GM23338 (cell line): ENCODE measurements around the gene COX8A. TPM values are rescaled to one million over a fixed set of nuclear protein-coding genes. Genes with fewer than 3 reads are reported as not detected.

Experiments
- ATAC-seq: fragments of 200-7000 bp; cut with Tn5 transposase; 3 replicates; pipeline ENCODE4 v1.9.1; 2020
- DNase-seq: peaks from one replicate; pipeline ENCODE4 v3.0.0-alpha.2; 2015; ENCODE audit warnings: low spot score
- H2AFZ ChIP-seq: fragments of 200-600 bp; sonication (generic); 2 replicates; pipeline ENCODE4 v1.8.0; 2016; ENCODE audit warnings: antibody characterized with exemption, mild to moderate bottlenecking, moderate library complexity
- H3F3A ChIP-seq: fragments of 200-600 bp; sonication (generic); replicated peaks from 2 replicates; pipeline ENCODE4 v1.8.0; 2017; ENCODE audit warnings: antibody characterized with exemption, mixed run types, low read depth
- H3K27ac ChIP-seq: fragments of 200-600 bp; sonication (generic); 2 replicates; pipeline ENCODE4 v1.6.1; 2016; ENCODE audit warnings: low read depth
- H3K27me3 ChIP-seq: fragments of 200-600 bp; sonication (generic); 2 replicates; pipeline ENCODE4 v1.8.0; 2016; ENCODE audit warnings: mild to moderate bottlenecking, mixed run types, moderate library complexity; ENCODE audit not compliant: insufficient read depth
- H3K36me3 ChIP-seq: fragments of 200-600 bp; sonication (generic); 2 replicates; pipeline ENCODE4 v1.8.0; 2016; ENCODE audit warnings: mild to moderate bottlenecking; ENCODE audit not compliant: insufficient read depth
- H3K4me1 ChIP-seq: fragments of 200-600 bp; sonication (generic); 2 replicates; pipeline ENCODE4 v1.8.0; 2016; ENCODE audit warnings: mild to moderate bottlenecking, moderate library complexity; ENCODE audit not compliant: insufficient read depth
- H3K4me2 ChIP-seq: fragments of 200-600 bp; sonication (generic); 2 replicates; pipeline ENCODE4 v1.7.1; 2017; ENCODE audit warnings: mixed run types
- H3K4me3 ChIP-seq: fragments of 200-600 bp; sonication (generic); 2 replicates; pipeline ENCODE4 v1.6.1; 2016; ENCODE audit warnings: mixed run types
- H3K79me2 ChIP-seq: fragments of 200-600 bp; sonication (generic); replicated peaks from 2 replicates; pipeline ENCODE4 v1.8.0; 2017; ENCODE audit warnings: mild to moderate bottlenecking; ENCODE audit not compliant: insufficient read depth
- H3K9me2 ChIP-seq: fragments of 200-600 bp; sonication (generic); 2 replicates; pipeline ENCODE4 v1.8.0; 2017; ENCODE audit not compliant: insufficient read depth
- H4K20me1 ChIP-seq: fragments of 200-600 bp; sonication (generic); replicated peaks from 2 replicates; pipeline ENCODE4 v1.8.0; 2017; ENCODE audit warnings: mild to moderate bottlenecking; ENCODE audit not compliant: insufficient read depth
- H3K27ac Mint-ChIP-seq: 2 replicates; pipeline ENCODE4 v1.8.0; 2020; ENCODE audit warnings: inconsistent platforms, mild to moderate bottlenecking, moderate library complexity, mixed read lengths
- H3K27me3 Mint-ChIP-seq: 3 replicates; pipeline ENCODE4 v1.8.0; 2022; ENCODE audit warnings: low read depth, mild to moderate bottlenecking, moderate library complexity, mixed read lengths, inconsistent platforms; ENCODE audit not compliant: insufficient read depth, poor library complexity
- H3K36me3 Mint-ChIP-seq: 3 replicates; pipeline ENCODE4 v1.8.0; 2021; ENCODE audit warnings: low read depth, mild to moderate bottlenecking, inconsistent platforms, moderate library complexity, mixed read lengths
- H3K4me1 Mint-ChIP-seq: 3 replicates; pipeline ENCODE4 v1.8.0; 2020; ENCODE audit warnings: mild to moderate bottlenecking, inconsistent platforms, mixed read lengths
- H3K4me3 Mint-ChIP-seq: 3 replicates; pipeline ENCODE4 v1.8.0; 2021; ENCODE audit warnings: moderate library complexity, mild to moderate bottlenecking, inconsistent platforms, mixed read lengths
- H3K9me3 Mint-ChIP-seq: 3 replicates; pipeline ENCODE4 v1.8.0; 2020; ENCODE audit warnings: moderate library complexity, mild to moderate bottlenecking, inconsistent platforms, mixed read lengths
- EZH2 ChIP-seq: fragments of 200-600 bp; sonication (generic); IDR thresholded peaks from one replicate; pipeline ENCODE4 v1.8.0; 2017; ENCODE audit warnings: antibody characterized with exemption, mild to moderate bottlenecking, low read depth; ENCODE audit not compliant: unreplicated experiment
- EZH2phosphoT487 ChIP-seq: fragments of 200-600 bp; sonication (generic); IDR thresholded peaks from one replicate; pipeline ENCODE4 v1.8.1; 2018; ENCODE audit warnings: antibody characterized with exemption; ENCODE audit not compliant: unreplicated experiment
- JUNB ChIP-seq: IDR thresholded peaks from one replicate; pipeline ENCODE4 v1.6.1; 2016; ENCODE audit warnings: antibody characterized with exemption; ENCODE audit not compliant: unreplicated experiment
- NANOG ChIP-seq: IDR thresholded peaks from 2 replicates; pipeline ENCODE4 v1.6.1; 2016; ENCODE audit warnings: antibody characterized with exemption, borderline replicate concordance
- STAT1 ChIP-seq: IDR thresholded peaks from one replicate; pipeline ENCODE4 v1.6.1; 2016; ENCODE audit warnings: antibody characterized with exemption; ENCODE audit not compliant: unreplicated experiment
- polyA plus RNA-seq: library from polyadenylated mRNA; unstranded; fragments of >200 nt; fragmentation: Nextera tagmentation; extraction: Ambion mirVana; gene quantifications from 2 replicates; pipeline ENCODE4 v1.2.1, GENCODE V29; 2016
- total RNA-seq: library from RNA; depleted of rRNA; stranded (reverse); fragments of >200 nt; shearing (Covaris generic); gene quantifications from 2 replicates; pipeline ENCODE4 v1.2.3, GENCODE V29; 2014
- TF ChIP-seq, protein P1 (sequence below): IDR thresholded peaks from one replicate; pipeline ENCODE4 v1.6.1; 2018; ENCODE audit warnings: antibody characterized with exemption; ENCODE audit not compliant: unreplicated experiment
- TF ChIP-seq, protein P2 (sequence below): fragments of 250-450 bp; sonication (Bioruptor Pico); IDR thresholded peaks from 2 replicates; pipeline ENCODE4 v1.5.0; 2020; ENCODE audit warnings: mild to moderate bottlenecking, moderate library complexity

The COX8A gene
- total and polyA plus RNA-seq, 2 experiments from 2014 or later, result 427 to 483 TPM

GRCh38 chr11:63997801-63998337, 23.4 kb downstream of the COX8A start:
- Mint-ChIP-seq H3K4me1 (peaks cover 15% of the 10 kb centered on the region), H3K4me3 (peak overlapping the region; percentile 62), H3K36me3 (peaks cover 49% of the 10 kb centered on the region), H3K27ac (no peak overlapping the region), H3K9me3 (no peaks in the 10 kb centered on the region; the same call in 2 of the 3 replicates), H3K27me3 (peaks cover 13% of the 10 kb centered on the region)
- peaks cover 28% of the 10 kb centered on the region for H3K27me3 ChIP-seq
- ATAC-seq (no peak), DNase-seq (no peak)
- H4K20me1 ChIP-seq, result peaks cover 13% of the 10 kb centered on the region
- no peak overlapping the region for H2AFZ ChIP-seq
- TF ChIP-seq, protein P1, sequence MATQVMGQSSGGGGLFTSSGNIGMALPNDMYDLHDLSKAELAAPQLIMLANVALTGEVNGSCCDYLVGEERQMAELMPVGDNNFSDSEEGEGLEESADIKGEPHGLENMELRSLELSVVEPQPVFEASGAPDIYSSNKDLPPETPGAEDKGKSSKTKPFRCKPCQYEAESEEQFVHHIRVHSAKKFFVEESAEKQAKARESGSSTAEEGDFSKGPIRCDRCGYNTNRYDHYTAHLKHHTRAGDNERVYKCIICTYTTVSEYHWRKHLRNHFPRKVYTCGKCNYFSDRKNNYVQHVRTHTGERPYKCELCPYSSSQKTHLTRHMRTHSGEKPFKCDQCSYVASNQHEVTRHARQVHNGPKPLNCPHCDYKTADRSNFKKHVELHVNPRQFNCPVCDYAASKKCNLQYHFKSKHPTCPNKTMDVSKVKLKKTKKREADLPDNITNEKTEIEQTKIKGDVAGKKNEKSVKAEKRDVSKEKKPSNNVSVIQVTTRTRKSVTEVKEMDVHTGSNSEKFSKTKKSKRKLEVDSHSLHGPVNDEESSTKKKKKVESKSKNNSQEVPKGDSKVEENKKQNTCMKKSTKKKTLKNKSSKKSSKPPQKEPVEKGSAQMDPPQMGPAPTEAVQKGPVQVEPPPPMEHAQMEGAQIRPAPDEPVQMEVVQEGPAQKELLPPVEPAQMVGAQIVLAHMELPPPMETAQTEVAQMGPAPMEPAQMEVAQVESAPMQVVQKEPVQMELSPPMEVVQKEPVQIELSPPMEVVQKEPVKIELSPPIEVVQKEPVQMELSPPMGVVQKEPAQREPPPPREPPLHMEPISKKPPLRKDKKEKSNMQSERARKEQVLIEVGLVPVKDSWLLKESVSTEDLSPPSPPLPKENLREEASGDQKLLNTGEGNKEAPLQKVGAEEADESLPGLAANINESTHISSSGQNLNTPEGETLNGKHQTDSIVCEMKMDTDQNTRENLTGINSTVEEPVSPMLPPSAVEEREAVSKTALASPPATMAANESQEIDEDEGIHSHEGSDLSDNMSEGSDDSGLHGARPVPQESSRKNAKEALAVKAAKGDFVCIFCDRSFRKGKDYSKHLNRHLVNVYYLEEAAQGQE, result no peak
- TF ChIP-seq, protein P2, sequence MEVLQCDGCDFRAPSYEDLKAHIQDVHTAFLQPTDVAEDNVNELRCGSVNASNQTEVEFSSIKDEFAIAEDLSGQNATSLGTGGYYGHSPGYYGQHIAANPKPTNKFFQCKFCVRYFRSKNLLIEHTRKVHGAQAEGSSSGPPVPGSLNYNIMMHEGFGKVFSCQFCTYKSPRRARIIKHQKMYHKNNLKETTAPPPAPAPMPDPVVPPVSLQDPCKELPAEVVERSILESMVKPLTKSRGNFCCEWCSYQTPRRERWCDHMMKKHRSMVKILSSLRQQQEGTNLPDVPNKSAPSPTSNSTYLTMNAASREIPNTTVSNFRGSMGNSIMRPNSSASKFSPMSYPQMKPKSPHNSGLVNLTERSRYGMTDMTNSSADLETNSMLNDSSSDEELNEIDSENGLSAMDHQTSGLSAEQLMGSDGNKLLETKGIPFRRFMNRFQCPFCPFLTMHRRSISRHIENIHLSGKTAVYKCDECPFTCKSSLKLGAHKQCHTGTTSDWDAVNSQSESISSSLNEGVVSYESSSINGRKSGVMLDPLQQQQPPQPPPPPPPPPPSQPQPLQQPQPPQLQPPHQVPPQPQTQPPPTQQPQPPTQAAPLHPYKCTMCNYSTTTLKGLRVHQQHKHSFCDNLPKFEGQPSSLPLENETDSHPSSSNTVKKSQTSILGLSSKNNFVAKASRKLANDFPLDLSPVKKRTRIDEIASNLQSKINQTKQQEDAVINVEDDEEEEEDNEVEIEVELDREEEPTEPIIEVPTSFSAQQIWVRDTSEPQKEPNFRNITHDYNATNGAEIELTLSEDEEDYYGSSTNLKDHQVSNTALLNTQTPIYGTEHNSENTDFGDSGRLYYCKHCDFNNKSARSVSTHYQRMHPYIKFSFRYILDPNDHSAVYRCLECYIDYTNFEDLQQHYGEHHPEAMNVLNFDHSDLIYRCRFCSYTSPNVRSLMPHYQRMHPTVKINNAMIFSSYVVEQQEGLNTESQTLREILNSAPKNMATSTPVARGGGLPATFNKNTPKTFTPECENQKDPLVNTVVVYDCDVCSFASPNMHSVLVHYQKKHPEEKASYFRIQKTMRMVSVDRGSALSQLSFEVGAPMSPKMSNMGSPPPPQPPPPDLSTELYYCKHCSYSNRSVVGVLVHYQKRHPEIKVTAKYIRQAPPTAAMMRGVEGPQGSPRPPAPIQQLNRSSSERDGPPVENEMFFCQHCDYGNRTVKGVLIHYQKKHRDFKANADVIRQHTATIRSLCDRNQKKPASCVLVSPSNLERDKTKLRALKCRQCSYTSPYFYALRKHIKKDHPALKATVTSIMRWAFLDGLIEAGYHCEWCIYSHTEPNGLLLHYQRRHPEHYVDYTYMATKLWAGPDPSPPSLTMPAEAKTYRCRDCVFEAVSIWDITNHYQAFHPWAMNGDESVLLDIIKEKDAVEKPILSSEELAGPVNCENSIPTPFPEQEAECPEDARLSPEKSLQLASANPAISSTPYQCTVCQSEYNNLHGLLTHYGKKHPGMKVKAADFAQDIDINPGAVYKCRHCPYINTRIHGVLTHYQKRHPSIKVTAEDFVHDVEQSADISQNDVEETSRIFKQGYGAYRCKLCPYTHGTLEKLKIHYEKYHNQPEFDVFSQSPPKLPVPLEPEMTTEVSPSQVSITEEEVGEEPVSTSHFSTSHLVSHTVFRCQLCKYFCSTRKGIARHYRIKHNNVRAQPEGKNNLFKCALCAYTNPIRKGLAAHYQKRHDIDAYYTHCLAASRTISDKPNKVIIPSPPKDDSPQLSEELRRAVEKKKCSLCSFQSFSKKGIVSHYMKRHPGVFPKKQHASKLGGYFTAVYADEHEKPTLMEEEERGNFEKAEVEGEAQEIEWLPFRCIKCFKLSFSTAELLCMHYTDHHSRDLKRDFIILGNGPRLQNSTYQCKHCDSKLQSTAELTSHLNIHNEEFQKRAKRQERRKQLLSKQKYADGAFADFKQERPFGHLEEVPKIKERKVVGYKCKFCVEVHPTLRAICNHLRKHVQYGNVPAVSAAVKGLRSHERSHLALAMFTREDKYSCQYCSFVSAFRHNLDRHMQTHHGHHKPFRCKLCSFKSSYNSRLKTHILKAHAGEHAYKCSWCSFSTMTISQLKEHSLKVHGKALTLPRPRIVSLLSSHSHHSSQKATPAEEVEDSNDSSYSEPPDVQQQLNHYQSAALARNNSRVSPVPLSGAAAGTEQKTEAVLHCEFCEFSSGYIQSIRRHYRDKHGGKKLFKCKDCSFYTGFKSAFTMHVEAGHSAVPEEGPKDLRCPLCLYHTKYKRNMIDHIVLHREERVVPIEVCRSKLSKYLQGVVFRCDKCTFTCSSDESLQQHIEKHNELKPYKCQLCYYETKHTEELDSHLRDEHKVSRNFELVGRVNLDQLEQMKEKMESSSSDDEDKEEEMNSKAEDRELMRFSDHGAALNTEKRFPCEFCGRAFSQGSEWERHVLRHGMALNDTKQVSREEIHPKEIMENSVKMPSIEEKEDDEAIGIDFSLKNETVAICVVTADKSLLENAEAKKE (CRISPR knock-in tag), result no peak
- no peak for TF ChIP-seq JUNB
- TF ChIP-seq NANOG, result no peak
- TF ChIP-seq EZH2, result no peak
- TF ChIP-seq EZH2phosphoT487, result no peak
- TF ChIP-seq STAT1, result no peak
- H3K79me2 ChIP-seq, result 0 out of 2 replicates have a peak, but pooled peaks cover 8% of the 10 kb centered on the region
- peaks cover 10% of the 10 kb centered on the region for H3K4me1 ChIP-seq
- H3K4me3 ChIP-seq, result peak overlapping the region; percentile 64
- H3K36me3 ChIP-seq, result no peaks in the 10 kb centered on the region
- no peaks in the 10 kb centered on the region for H3K9me2 ChIP-seq
- H3F3A ChIP-seq, result peaks cover 22% of the 10 kb centered on the region; the same call in 1 of the 2 replicates
- no peak overlapping the region for H3K27ac ChIP-seq
- peak overlapping the region; percentile 88; the same call in 1 of the 2 replicates for H3K4me2 ChIP-seq
